Activated naive CD4-positive, alpha-beta T cell treated with anti-CD3 and anti-CD28 coated beads, Interleukin-2, amount 50 U/mL, for 16 hours (primary cell): ENCODE data around the gene MID1.

ENCODE experiments used
- DNase-seq: peaks from one replicate; pipeline ENCODE4 v3.0.0-alpha.2; 2020

The MID1 gene

GRCh38 chrX:10576186-10576585, 44.2 kb downstream of the MID1 start:
- DNase-seq = no peak

- DNase-seq = no peak
These were observed 45.7 kb downstream of the MID1 start for GRCh38 chrX:10574663-10575062.

DNA sequence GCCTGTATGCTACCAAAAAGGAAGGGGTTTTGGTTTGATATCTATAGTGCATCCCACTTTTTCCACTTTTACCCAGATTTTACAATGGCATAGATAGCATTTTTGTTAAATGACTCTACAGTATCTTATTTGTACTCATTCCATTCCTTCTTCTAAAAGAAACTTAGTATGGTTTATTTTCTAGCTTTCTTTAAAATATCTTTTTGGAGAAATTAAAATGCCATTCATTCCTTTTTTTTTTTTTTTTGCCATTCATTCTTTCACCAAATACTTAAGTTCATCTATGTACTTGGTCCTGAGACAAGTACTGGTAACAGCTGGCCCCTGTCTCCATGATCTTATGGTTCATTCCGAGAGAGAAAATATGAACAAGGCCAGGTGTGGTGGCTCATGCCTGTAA, 49.1 kb downstream of the MID1 start:
- DNase-seq = no peak

DNA sequence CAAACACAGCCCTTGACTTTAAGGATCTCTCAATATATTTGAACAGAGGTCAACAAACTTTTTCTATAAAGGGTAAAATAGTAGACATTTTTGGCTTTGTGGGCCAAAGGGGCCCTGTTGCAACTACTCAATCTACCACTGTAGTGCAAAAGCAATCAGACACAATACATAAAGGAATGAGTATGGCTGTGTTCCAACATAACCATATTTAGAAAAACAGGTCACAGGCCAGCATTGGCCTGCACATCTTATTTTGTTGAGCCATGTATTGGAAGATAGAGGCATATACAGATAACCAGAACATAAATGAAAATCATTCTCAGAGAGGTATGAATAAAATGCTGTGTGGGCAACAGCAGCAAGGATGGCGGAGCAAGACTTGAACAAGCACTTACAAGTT, 49.8 kb downstream of the MID1 start:
- DNase-seq = no peak

DNA sequence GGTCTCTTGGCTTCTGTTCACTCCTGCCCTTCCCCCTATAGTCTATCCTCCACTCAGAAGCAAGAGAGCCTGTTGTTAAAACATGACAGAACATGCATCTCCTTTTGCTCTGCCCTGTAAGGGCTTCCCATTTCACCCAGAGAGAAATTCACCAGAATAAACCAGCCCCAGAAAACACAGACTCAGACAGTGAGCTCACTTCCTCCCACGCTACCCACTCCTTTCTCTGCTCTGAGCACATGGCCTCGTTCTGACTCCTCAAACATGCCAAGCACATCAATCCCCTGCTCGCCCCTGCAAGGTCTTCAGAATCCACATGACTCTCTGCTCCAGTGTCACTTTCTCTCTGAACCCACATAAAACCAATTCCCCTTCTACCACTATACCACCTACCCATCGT, 50.4 kb downstream of the MID1 start:
- no peak for DNase-seq

DNA sequence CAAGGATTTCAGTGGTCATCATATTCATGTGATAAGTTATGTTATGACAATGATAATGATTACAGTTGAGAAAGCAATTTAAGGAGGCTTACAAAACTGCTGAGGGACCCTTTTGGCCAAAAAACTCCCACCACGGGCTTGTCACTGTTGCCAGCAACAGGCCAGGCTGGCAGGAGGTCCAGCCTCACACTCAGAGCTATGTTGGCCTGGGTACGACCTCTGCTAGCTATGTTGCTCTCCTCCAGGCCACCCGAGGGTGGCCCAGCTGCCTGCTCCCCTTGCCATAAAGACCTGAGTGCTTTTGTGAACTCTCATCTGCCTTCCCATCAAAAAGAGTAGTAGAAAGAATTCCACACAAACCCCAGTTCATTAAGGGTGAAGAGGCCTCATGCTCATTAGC, 52.0 kb downstream of the MID1 start:
- no peak for DNase-seq

DNA sequence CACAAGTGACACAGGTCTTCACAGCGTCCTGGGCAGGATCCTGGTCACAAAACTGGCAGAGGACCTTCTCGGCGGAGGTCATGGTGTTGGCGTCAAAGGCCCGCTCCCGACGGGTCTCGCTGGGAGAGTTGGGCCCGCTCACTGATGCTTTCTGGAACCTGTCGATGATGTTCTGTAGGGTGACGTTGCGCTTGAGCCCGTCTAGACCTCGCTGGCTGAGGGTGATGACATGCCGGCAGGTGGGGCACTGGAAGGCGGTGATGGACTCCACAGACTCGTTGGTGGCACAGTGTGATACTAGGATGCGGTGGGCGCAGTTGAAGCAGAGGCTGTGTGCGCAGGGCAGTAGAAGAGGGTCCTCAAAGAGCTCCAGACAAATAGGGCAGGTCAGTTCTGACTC, 53.2 kb downstream of the MID1 start:
- no peak for DNase-seq

DNA sequence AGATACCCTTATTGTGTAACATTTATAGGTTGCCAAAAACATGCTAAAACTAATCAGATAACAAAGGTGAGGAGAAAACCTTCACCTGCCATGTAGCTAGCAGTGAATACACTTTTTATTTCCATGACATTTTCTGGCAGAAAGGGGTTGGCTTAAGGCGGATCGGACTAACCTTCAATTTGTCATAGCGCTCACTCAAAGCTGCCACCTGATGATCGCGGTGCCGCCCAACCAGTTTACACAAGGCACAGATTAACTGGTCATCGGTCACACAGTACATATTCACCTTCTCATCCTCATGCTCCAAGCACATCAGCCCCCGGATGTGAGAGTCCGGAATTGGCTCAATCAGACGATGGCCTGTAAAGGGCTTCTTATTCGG, 53.7 kb downstream of the MID1 start:
- DNase-seq = no peak

DNA sequence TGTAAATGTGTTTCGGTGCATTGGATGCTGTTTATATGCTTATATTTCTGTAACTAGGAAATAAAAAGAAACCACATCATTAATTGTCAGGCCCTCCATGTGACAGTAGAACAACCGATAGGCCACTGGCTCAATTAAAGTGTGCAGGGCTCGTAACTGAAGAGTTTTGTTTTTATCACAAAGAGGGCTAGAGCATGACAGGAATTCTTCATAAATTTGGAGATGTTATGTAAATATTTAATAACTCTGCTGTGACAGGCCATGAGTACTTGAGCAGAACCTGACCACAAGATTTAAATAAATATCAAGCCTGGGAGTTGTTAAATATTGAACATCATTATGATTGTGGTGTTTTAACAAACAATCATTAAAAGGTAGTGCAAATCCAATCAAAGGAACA, 55.9 kb downstream of the MID1 start:
- no peak for DNase-seq

GRCh38 chrX:10557166-10557565, 63.2 kb downstream of the MID1 start:
- DNase-seq = no peak

- DNase-seq = no peak
These were observed 64.0 kb downstream of the MID1 start for GRCh38 chrX:10556405-10556804.

DNA sequence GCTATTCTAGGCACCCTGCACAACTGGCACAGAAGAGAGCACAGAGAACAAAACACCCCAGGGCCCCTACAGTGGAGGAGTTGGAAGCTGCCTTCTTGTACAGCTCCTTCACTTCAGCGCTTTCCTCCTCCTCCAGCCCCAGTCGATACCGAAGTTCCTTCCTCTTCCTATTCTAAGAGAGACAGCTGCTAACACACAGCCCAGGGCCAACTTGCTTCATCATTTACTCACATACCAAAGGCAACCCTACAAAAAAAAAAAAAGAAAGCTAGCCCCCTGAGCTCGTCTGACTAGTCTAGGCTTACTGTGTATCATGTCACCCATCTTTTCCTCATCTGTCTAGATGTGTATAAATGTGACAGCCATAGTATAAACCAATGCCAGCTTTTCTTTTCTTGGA, 64.5 kb downstream of the MID1 start:
- no peak for DNase-seq

GRCh38 chrX:10554612-10555270, 65.6 kb downstream of the MID1 start:
- no peak for DNase-seq

DNA sequence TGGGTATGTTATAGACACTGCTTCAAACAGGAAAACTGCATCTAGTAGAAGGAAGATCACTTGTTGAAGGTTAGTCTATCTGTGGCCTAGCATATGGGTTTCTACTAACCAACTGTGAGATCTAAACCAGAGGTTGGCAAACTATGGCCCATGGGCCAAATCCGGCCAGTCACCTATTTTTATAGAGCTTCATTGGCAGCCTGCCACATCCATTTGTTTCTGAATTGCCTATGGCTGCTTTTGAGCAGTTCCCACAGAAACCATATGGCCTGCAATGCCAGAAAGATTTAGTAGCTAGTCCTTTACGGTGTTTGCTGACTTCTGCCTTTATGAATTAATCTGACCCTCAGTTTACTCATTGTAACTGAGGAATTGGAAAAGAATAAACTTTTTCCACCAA, 71.1 kb downstream of the MID1 start:
- DNase-seq = no peak

DNA sequence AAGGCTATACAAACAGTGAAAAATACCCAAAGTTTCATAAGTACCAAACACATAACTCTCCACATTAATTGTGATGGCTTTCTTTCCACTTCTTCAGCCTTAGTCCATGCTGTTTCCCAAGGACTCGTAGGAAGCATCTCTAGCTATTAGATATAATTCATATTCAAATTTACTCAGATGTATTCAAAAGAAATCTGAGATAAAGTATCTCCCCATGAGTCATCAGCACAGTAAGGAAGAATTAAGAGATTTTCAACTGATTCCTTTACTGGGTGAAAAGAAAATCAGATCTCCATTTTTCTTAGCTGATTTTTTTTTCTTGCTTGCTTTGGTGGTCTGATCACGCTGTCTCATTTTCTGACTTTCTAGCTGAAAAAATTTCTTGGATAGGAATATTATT, 71.7 kb downstream of the MID1 start:
- no peak for DNase-seq

DNA sequence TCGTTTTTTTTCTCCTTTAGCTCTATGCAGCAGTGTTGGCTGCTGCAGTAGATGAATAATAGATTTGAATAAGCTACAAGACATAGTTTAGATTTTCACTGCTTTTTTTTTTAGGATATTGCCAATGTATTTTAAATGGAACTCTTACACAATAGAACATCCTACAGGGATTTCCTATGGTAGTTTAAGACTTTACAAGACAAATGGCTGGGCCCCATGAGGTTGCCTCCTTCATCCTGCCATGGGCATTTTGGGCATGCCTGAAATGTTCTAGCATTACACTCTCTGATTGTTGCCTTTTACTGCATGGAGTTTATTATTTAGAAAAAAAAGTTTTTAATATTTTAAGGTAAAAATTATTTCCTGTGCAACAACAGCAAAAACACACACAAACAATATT, 74.5 kb downstream of the MID1 start:
- DNase-seq = no peak

GRCh38 chrX:10542586-10542985, 77.8 kb downstream of the MID1 start:
- DNase-seq = no peak

- DNase-seq = no peak
These were observed 81.6 kb downstream of the MID1 start for GRCh38 chrX:10538831-10539230.

DNA sequence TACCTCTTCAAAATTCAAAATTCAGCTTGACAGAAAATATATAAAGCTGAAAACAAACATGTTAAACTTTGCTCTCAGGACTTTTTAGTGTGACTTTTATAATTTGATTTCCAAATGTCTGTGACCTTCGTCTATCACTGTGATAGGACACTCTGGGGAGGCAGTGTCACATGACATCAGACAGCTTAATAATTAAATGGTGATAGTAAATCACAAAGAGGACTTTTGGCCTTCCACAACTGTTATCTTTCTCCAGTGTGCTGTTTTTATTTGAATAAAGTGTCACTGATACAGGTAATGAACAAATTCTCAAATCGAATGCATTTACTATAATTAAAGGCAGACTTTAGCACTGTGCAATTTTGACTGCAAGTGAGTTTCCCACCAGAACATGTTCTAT, 83.1 kb downstream of the MID1 start:
- no peak for DNase-seq

DNA sequence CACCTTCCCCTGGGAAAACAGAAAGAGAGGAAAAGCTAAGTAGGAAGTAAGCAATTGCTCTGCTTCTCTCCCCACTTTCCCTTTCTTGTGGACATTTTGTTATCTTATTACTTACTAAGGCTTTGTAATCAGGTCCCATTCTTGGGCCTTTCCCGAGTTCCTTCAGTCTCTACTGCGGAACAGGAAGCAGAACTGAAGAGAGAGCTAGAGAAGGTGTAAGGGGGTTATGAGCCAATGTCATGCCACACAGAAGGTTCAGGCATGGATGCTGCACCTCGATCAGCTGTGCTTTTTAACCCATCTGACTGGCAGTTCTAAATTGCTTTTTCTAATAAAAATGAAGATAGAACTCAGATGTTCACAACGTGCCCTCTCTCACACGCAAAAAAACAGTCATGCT, 83.6 kb downstream of the MID1 start:
- DNase-seq = no peak

DNA sequence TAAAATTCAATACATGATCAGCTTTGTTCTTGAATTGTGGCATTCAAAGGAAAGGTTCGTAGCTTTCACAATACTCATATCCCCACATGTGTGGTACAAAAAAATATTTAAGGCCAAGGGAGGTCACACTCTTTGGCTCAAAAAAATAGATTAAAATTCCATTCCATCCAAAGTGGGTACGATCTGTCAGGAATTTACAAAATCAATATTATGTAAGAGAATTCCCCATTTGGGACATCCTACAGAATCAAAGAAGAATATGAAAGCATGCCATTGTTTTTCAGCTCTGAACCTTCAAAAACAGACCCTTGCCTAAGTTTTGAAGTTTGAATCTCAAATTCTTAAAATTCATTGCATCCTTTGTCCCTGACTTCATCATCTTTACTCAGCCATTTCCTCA, 85.8 kb downstream of the MID1 start:
- no peak for DNase-seq

DNA sequence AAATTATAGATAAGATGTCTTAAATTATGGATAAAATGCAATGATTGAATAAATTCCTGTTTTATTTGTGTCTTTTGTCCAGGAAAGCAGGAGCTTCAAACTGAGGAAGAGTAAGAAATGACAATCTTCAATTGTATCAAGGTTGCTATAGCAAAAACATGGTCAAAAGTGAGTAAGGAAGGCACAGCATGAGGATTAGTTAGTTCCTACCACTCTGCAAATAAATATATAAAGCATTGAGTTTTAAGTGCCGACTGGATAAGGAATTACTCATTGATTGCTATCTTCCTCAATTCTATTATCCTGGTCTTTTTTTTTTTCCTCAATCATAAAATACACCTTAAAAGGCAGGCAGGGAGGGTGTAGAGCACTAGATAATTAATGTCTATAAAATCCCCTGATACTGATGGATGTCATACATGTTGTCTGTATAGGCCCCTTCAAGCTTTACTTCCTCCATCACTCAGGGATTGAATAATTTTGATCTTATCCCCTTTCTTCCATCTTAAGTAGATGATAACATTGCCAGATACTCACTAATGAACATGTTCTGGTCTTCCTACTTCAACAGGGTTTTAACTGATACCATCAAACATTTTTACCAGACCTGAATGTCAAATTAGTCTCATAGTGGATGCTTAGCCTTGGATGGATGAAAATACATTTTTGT, 86.6 kb downstream of the MID1 start:
- DNase-seq = no peak

DNA sequence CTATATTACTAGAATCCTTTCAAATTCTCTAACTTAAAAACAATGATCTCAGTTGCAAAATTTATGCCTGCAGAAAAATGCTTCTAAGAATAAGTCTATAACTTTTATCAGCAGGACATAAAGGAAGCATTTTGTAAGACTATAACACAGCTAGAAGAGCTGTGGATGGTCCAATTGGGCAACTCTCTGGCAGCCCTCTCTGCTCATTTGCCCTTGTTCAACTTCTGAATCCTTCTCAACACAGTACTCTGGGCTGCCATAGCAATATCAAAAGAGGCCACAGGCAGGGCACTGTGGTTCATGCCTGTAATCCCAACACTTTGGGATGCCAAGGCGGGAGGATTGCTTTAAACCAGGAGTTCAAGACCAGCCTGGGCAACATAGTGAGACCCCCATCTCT, 88.5 kb downstream of the MID1 start:
- DNase-seq = no peak

DNA sequence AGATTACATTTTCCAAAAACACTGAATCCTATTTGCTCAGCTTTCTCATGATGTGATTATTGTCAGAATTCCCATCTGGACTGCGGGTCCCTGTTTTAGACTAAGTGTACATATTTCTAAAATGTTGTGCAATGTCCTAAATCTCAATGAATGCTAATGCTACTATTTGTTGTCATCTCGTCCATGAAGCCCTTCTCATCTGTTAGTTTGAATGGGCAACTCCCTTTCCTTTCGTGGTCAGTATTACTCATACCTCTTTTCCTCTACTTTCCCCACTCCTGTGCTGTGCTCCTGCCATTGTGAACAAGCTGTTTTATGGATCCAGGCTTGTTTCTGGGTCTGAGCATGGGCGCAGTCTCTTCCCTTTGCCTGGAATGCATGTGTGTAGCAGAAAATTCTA, 91.0 kb downstream of the MID1 start:
- DNase-seq = no peak

DNA sequence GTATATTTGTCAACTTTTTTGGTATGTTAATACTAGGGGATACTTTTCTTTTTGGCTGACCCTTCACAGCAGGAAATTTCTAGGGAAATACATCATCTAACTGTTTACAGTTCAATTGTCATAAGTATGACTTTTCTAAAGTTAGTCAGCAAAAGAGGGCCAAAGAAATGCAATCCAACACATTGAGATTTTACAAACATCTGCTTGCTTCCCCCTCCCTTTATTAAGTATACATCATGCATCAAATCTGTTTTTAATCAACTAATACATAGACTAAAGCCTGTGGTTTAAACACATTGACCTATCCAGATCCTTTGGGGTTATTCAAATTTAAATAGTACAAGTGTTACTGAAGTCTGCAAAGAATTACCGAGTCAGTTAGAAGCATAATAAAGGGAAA, 93.9 kb downstream of the MID1 start:
- DNase-seq = no peak
